Measurements from ENCODE around the gene KRTAP9-9.
"Not testable (repeated sequence)": the region's sequence is repeated elsewhere in the genome, so short reads cannot be mapped to it uniquely, and the experiment has no call there.

- not testable (repeated sequence) for TF ChIP-seq HDGF (IDR thresholded peaks at IDR 0.05; ENCODE audit: borderline replicate concordance); SP1 (IDR thresholded peaks at IDR 0.05); NFRKB (IDR thresholded peaks at IDR 0.05); ELF4 (IDR thresholded peaks at IDR 0.05); BHLHE40 (IDR thresholded peaks at IDR 0.05; ENCODE audit: borderline replicate concordance); FOXK2 (IDR thresholded peaks at IDR 0.05); ARNT (IDR thresholded peaks at IDR 0.05); FOXM1 (IDR thresholded peaks at IDR 0.05; ENCODE audit: borderline replicate concordance); CTBP1 (IDR thresholded peaks at IDR 0.05; ENCODE audit: borderline replicate concordance); LEF1 (IDR thresholded peaks at IDR 0.05; ENCODE audit: borderline replicate concordance); TARDBP (IDR thresholded peaks at IDR 0.05)
Measured at GRCh38 chr17:41232399-41233105, 22.6 kb upstream of the KRTAP9-9 start, which contains the start of gene KRTAP9-3.

Measured in HEK293T (cell line).